HG03432 (cell line): ENCODE data around the gene SMPDL3B.
"Not testable (repeated sequence)": the region's sequence is repeated elsewhere in the genome, so short reads cannot be mapped to it uniquely, and the experiment has no call there.

Experiments
- ATAC-seq: cut with Tn5 transposase; IDR thresholded peaks from one replicate; pipeline ENCODE4 v1.9.1; 2021; ENCODE audit warnings: mild to moderate bottlenecking, moderate library complexity; ENCODE audit not compliant: unreplicated experiment

SMPDL3B gene

GRCh38 chr1:27967884-27968466, 33.2 kb downstream of the SMPDL3B start:
- no peak for ATAC-seq

GRCh38 chr1:27968692-27969091, 33.9 kb downstream of the SMPDL3B start:
- ATAC-seq, result no peak

- ATAC-seq, result no peak
Observed at GRCh38 chr1:27970401-27970800, 35.6 kb downstream of the SMPDL3B start.

- no peak for ATAC-seq
Observed at GRCh38 chr1:27971674-27972073, 36.9 kb downstream of the SMPDL3B start.

GRCh38 chr1:27972141-27972540, 37.3 kb downstream of the SMPDL3B start:
- no peak for ATAC-seq

- no peak for ATAC-seq
Observed at GRCh38 chr1:27973771-27974416, 39.1 kb downstream of the SMPDL3B start.

GRCh38 chr1:27974417-27974781, 39.6 kb downstream of the SMPDL3B start:
- no peak for ATAC-seq

- ATAC-seq, result no peak
Observed at GRCh38 chr1:27979151-27979858, 44.5 kb downstream of the SMPDL3B start.

- no peak for ATAC-seq
Observed at GRCh38 chr1:27979859-27980201, 45.0 kb downstream of the SMPDL3B start.

GRCh38 chr1:27980216-27980845, 45.5 kb downstream of the SMPDL3B start:
- no peak for ATAC-seq

GRCh38 chr1:27981145-27981544, 46.3 kb downstream of the SMPDL3B start:
- ATAC-seq, result no peak

- no peak for ATAC-seq
Observed at GRCh38 chr1:27990920-27991537, 56.2 kb downstream of the SMPDL3B start.

- ATAC-seq, result no peak
Observed at GRCh38 chr1:27992276-27992675, 57.5 kb downstream of the SMPDL3B start.

- no peak for ATAC-seq
Observed at GRCh38 chr1:27993241-27993640, 58.4 kb downstream of the SMPDL3B start.

- ATAC-seq, result no peak
Observed at GRCh38 chr1:27994060-27994459, 59.3 kb downstream of the SMPDL3B start.

- not testable (repeated sequence) for ATAC-seq
Observed at GRCh38 chr1:27994526-27994925, 59.7 kb downstream of the SMPDL3B start.

- ATAC-seq, result no peak
Observed at GRCh38 chr1:27999055-27999454, 64.3 kb downstream of the SMPDL3B start.

GRCh38 chr1:28002600-28002999, 67.8 kb downstream of the SMPDL3B start:
- no peak for ATAC-seq

- not testable (repeated sequence) for ATAC-seq
Observed at GRCh38 chr1:28003117-28003516, 68.3 kb downstream of the SMPDL3B start.
